ENCODE measurements around the gene FAM120C.

FAM120C gene

DNA sequence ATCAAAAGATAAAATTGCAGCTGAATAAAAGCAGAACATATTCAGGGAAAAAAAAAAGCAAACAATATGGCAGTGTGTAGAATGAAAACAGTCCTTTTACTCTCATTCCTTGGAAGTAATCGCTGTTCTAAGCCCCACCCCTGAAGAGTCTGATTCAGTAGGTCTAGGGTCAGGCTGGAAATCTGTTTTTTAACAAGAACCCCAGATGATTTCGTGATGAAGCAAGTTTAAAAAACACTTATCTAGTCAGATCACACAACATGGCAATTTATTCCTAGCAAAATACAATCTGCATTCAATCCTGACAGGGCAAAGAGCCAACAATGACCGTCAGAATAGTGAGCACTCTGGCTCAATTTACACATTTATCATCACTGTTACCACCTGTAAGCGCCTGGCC, 16.1 kb downstream of the FAM120C start:
- no peak for DNase-seq

DNA sequence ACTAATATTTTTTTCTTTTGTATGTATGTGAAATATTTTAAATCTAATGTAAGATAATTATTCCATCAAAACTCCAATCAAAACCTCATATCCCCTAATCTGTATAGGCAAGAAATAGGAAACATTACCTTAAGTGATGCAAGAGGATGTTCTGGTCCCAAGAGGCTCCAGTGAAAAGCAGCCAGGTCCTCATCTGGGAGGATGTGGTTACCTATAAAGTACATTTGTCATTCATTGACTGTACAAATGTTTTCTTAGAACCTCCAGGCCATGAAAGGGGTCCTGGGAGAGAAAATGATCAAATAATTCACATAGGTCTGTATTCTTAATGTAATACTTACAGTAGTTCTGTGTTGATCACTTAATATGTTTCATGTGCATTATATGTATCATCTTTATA, 25.5 kb downstream of the FAM120C start:
- no peak for DNase-seq

- no peak for DNase-seq
Observed at GRCh38 chrX:54134269-54134668, 48.8 kb downstream of the FAM120C start.

DNA sequence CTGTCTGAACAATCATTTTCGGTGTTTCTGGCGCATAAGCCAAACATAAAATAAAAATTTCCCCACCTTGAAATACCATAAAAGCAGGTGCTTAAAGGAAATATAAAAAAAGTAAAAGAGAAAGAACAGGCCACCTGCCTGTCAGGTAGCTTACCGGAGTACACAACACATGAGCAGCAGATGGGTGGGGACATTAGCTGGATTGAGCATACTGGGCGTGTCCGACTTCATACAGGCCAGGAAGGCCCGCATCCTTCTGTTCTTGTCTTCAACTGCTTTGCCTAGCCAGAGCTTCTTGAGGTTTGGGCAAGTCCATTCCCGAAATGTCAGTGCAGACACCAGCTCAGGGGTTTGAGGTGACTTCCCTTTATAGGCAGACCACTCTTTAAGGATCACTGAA, 66.7 kb downstream of the FAM120C start:
- DNase-seq = no peak

DNA sequence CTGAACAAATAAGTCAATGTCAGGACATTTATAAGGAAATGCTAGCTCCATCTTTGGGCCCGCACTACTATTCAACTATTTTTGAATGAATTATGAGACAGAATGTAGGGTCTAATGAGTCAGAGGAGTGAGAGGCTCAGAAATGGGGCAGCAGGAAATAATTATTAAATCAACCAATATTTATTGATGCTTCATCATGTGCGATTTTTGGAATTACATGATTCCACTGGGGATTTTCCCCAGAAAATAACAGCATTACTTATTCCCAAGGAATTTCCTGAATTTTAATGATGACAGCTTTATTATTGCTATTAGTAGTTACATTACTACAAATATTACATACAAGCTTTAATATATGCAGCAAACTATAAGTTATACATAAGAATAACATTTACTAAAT, 89.5 kb downstream of the FAM120C start:
- no peak for DNase-seq

- no peak for DNase-seq
Observed at GRCh38 chrX:54093159-54093558, 89.9 kb downstream of the FAM120C start.

- DNase-seq = no peak
Observed at GRCh38 chrX:54090880-54091279, 92.2 kb downstream of the FAM120C start.

GRCh38 chrX:54089191-54089590, 93.9 kb downstream of the FAM120C start:
- DNase-seq = no peak

- no peak for DNase-seq
Observed at GRCh38 chrX:54087661-54088060, 95.4 kb downstream of the FAM120C start.

DNA sequence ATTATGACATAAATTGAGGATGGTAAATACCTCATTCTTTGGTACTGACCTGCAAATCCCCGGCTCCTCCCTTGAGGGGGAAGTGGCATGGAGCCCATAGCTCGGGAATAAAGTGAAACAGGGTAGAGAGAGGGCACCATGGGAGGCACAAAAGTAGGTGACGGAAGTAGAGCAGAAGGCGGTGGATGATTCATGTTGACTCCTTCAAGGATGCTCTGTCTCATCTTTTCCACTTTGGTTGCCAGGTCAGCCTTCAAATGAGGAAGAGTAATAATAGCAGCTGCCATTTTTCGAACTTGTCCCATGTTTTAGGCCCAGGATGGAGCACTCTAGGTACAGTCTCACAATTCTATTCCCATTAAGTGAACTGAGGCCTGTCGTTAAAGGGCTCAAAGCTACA, 97.4 kb downstream of the FAM120C start:
- no peak for DNase-seq

DNA sequence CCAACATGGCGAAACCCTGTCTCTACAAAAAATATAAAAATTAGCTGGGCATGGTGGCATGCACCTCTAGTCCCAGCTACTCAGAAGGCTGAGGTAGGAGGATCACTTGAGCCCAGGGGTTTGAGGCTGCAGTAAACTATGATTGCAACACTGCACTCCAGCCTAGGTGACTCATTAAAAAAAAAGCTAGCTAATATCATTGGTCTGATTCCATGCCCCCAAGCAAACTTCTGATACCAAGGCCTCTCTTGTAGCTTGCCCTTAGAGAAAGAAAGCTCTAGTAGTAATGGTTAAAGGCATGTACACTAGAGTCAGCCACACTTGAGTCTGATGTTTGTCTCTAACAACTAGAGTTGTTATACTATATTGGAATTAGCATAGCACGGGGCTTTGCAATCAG, 106.2 kb downstream of the FAM120C start:
- DNase-seq = no peak

- DNase-seq = no peak
Observed at GRCh38 chrX:54074826-54075225, 108.2 kb downstream of the FAM120C start.

DNA sequence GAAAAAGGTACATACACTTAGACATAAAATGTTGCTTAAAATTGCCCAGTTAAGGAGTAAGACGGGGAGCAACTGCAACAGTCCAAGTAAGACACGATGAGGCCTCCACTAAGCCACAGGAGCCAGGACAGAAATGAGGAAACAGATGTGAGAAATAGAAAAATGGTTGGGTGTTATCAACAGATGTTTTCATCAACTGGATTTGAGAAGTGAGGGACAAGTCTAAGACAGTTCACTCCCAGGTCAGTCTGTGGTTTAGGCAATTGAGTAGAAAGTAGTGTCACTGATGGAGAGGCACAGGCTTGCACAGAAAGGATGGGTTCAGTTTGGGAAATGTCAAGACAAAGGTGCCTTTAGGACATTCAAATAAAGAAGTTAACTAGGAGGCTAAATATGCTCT, 115.3 kb downstream of the FAM120C start:
- DNase-seq = no peak

- DNase-seq = no peak
Observed at GRCh38 chrX:54066841-54067240, 116.2 kb downstream of the FAM120C start.

- no peak for DNase-seq
Observed at GRCh38 chrX:54064564-54064963, 118.5 kb downstream of the FAM120C start.

DNA sequence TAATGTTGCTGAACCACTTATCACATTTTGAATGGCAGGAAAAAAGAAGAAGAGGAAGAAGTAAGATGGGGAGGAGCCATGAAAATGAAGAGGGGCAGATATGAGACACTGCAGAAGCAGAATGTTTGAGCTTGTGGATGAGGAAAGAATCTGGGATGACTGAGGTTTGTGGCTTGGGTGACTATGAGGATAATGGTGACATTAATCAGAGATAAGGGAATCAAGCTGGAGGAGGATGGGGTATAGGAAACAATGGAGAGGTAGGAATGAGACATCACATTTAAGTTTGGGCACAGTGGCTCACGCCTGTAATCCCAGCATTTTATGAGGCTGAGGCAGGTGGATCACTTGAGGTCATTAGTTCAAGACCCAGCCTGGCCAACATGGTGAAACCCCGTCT, 119.7 kb downstream of the FAM120C start:
- DNase-seq = no peak

- DNase-seq = no peak
Observed at GRCh38 chrX:54049801-54050200, 133.3 kb downstream of the FAM120C start.

- no peak for DNase-seq
Observed at GRCh38 chrX:54048412-54048811, 134.6 kb downstream of the FAM120C start.

GRCh38 chrX:54045563-54046228, 137.4 kb downstream of the FAM120C start:
- DNase-seq = no peak

- DNase-seq = no peak
Observed at GRCh38 chrX:54044877-54045338, 138.1 kb downstream of the FAM120C start.

DNA sequence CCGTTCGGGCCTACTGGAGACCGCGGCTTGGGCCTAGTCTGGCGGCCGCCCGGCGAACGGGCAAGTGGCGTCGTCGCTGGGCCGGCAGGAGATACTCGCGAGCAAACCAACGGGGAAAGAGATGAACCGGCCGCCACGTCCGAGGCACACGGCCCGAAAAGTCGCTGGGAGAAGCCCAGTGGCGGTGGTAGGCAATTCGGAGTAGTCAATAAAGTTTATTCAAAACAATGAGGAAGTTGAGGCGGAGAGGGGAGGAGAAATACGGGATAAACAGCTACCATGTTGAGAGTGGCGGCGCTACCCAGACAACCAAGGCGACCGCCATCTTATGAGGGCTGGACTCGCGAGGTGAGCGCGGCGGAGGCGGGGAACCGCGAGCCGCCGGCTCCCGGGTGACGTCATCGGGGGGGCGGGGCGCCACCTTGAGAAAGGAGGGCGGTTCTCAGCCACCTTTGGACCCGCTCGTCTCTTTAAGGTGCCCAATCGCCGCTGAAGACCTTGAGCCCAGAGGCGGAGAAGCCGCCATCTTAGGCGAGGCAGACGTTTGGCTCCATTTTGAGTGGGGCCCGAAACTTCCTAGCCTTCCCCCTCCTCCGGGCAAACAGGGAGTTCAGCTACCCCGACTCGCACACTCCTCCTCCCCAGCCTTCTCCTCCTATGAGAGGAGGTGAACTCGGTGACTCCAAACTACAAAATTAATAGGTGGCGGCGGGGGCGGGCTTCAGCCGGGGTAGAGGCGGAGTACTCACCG, 138.8 kb downstream of the FAM120C start, which contains the start of gene PHF8:
Gene PHF8, minus strand, starts transcription at position 348 of the 751 bp plus-strand sequence. CDS start 1,745 bp downstream, outside the sequence.
- peak; percentile 94 for DNase-seq

DNA sequence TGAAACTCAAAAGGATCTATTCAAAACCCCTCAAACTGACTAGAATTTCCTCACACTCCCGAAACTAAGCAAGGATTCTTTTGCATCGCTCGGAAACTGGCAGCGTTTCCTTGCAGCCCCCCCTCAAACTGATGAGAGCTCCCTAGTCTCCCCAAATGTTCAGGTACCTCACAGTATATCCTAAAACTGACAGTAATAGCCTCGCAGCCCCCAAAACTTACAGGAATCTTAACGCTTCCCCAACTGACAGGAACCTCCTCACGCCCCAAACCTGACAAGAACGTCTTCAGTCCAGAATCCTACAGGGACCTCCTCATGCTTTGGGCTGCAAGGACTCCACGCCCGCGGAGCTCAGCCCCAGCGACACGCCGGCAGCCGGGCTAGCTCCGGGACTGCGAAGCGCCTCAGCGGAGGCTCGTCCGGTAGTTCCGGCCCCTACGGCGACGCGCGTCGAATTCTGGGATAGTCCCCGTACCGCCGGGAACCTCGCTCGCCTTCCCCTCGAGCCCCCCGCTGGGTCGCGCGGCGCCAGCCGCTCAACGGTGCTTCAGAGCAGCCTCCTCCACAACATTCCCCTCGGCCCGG, 139.4 kb downstream of the FAM120C start:
- DNase-seq = no peak

DNA sequence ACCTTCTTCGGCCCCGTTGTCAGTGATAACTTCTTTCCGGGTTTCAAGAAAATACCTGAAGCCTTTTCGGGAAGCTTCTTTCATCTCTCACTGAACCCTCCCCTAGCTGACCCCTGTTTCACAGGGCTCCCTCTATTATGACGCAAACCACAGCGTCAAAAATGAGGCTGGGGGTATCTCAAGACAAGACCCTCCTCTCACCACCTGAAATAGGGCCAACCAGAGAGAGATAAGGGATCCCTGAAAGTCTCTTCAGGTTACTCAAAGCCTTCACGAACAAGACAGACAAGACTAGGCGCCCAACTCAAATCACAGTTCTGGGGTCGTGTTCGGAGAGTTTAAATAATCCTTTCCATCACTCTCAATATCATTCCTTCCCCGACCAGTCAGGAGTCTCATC, 140.0 kb downstream of the FAM120C start:
- no peak for DNase-seq

DNA sequence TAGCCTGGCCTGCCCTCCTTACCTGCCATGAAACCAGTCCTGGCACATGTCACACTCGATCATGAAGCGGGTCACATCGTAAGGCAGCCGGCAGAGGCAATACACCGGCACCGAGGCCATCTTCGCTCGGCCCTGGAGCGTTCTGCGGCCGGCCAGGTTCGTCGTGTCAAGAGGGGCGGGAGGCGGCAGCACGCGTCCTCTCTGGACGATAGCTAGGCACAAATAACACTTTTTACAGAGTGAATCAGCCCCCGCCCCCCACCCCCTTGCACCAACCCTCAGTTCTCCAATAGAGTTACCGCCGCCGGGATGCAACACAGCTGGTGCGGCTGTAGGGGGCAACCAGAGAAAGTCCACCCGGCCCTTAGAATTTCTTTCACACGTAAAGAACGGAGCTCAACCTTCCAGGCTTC, 140.4 kb downstream of the FAM120C start:
- peak; percentile 64 for DNase-seq

Measured in activated CD8-positive, alpha-beta memory T cell treated with anti-CD3 and anti-CD28 coated beads for 24 hours (primary cell).